SK-N-SH (cell line): ENCODE data around the gene SYNPO2. TPM values are rescaled to one million over a fixed set of nuclear protein-coding genes. Genes with fewer than 3 reads are reported as not detected.

Source experiments
- CTCF ChIA-PET: fragments of 300-600, 350-600 bp; formaldehyde crosslinking; extraction: SDS; loops from one replicate; lab custom pipeline; 2021; lab: Yijun Ruan, JAX
- POLR2A ChIA-PET: fragments of 350-600 bp; sonication (Branson Sonifier 250); formaldehyde crosslinking; extraction: SDS; loops from one replicate; lab custom pipeline; 2020; ENCODE audit warnings: antibody characterized with exemption, inconsistent platforms; lab: Yijun Ruan, JAX
- DNase-seq: peaks from one replicate; pipeline ENCODE4 v3.0.0; 2012
- H2AFZ ChIP-seq: fragments of 200-600 bp; sonication (generic); 2 replicates; pipeline ENCODE4 v1.8.1; 2016; ENCODE audit warnings: antibody characterized with exemption, mild to moderate bottlenecking, low read depth
- H3F3A ChIP-seq: fragments of 200-600 bp; sonication (generic); replicated peaks from 2 replicates; pipeline ENCODE3; 2016; ENCODE audit warnings: antibody characterized with exemption, mild to moderate bottlenecking; ENCODE audit not compliant: insufficient read depth
- H3K27ac ChIP-seq, 2 experiments: fragments of 200-500 bp in 1 of 2; fragments of 200-600 bp in 1 of 2; sonication (Bioruptor generic) in 1 of 2; sonication (generic), shearing (Covaris generic) in 1 of 2; 2 replicates each; pipeline versions ENCODE4 v1.5.1 to v1.6.1; 2014 to 2016; ENCODE audit warnings: low read depth in 2 of 2, inconsistent platforms in 1 of 2, low read length in 1 of 2, mild to moderate bottlenecking in 1 of 2, mixed read lengths in 1 of 2
- H3K27me3 ChIP-seq: fragments of 200-600 bp; sonication (generic), shearing (Covaris generic); 2 replicates; pipeline ENCODE4 v1.6.1; 2016; ENCODE audit warnings: mixed run types; ENCODE audit not compliant: insufficient read depth
- H3K36me3 ChIP-seq, 2 experiments: fragments of 200-500 bp in 1 of 2; fragments of 200-600 bp in 1 of 2; sonication (Bioruptor generic) in 1 of 2; sonication (generic) in 1 of 2; replicated peaks in 1 of 2; 2 replicates each; pipeline versions ENCODE3 to v1.5.1; 2014 to 2016; ENCODE audit warnings: low read length in 1 of 2, mild to moderate bottlenecking in 1 of 2; ENCODE audit not compliant: insufficient read depth in 2 of 2, control insufficient read depth in 1 of 2
- H3K4me1 ChIP-seq, 2 experiments: fragments of 200-500 bp in 1 of 2; fragments of 200-600 bp in 1 of 2; sonication (Bioruptor generic) in 1 of 2; sonication (generic), shearing (Covaris generic) in 1 of 2; 2 replicates each; pipeline versions ENCODE4 v1.5.1 to v1.6.1; 2014 to 2016; ENCODE audit warnings: low read depth in 1 of 2, low read length in 1 of 2, mixed run types in 1 of 2; ENCODE audit not compliant: insufficient read depth in 2 of 2, control insufficient read depth in 1 of 2
- H3K4me2 ChIP-seq: fragments of 200-600 bp; sonication (generic), shearing (Covaris generic); 2 replicates; pipeline ENCODE4 v1.6.1; 2017; ENCODE audit warnings: mixed run types
- H3K4me3 ChIP-seq, 2 experiments: fragments of 200-500 bp in 1 of 2; fragments of 200-600 bp in 1 of 2; sonication (Bioruptor generic) in 1 of 2; sonication (generic), shearing (Covaris generic) in 1 of 2; 2 replicates each; pipeline versions ENCODE4 v1.5.1 to v1.8.1; 2014 to 2016; ENCODE audit warnings: low read depth in 2 of 2, inconsistent platforms in 1 of 2, low read length in 1 of 2, mild to moderate bottlenecking in 1 of 2, mixed read lengths in 1 of 2, moderate library complexity in 1 of 2
- H3K79me2 ChIP-seq: fragments of 200-600 bp; sonication (generic); 2 replicates; pipeline ENCODE4 v1.8.1; 2017; ENCODE audit warnings: mild to moderate bottlenecking; ENCODE audit not compliant: insufficient read depth
- H3K9ac ChIP-seq: fragments of 200-600 bp; sonication (generic); 2 replicates; pipeline ENCODE4 v1.6.1; 2017; ENCODE audit warnings: mixed run types
- H3K9me2 ChIP-seq: fragments of 200-600 bp; sonication (generic); 2 replicates; pipeline ENCODE4 v1.6.1; 2017; ENCODE audit warnings: mixed run types
- H3K9me3 ChIP-seq: fragments of 200-600 bp; sonication (generic); 2 replicates; pipeline ENCODE4 v1.6.1; 2017; ENCODE audit warnings: mixed run types, mild to moderate bottlenecking, moderate library complexity
- H4K20me1 ChIP-seq: fragments of 200-600 bp; sonication (generic); 2 replicates; pipeline ENCODE4 v1.6.1; 2017; ENCODE audit warnings: mild to moderate bottlenecking, mixed run types; ENCODE audit not compliant: insufficient read depth
- FOXJ3 ChIP-seq: sonication (generic); formaldehyde crosslinking; IDR thresholded peaks from 2 replicates; pipeline ENCODE4 v1.5.1; 2020; ENCODE audit warnings: mild to moderate bottlenecking, missing genetic modification reagents
- NFIC ChIP-seq: IDR thresholded peaks from 2 replicates; pipeline ENCODE4 v1.4.0; 2012; ENCODE audit warnings: borderline replicate concordance
- PBX3 ChIP-seq: IDR thresholded peaks from 2 replicates; pipeline ENCODE4; 2012
- POLR2AphosphoS5 ChIP-seq: IDR thresholded peaks from 2 replicates; pipeline ENCODE4 v1.6.1; 2012; ENCODE audit warnings: low read depth, low read length
- RAD21 ChIP-seq: IDR thresholded peaks from 2 replicates; pipeline ENCODE4 v1.6.1; 2012; ENCODE audit warnings: mild to moderate bottlenecking, low read length
- RFX5 ChIP-seq: IDR thresholded peaks from 2 replicates; pipeline ENCODE4 v1.6.1; 2012; ENCODE audit warnings: mild to moderate bottlenecking, improper control_type of control experiment, low read length
- SMC3 ChIP-seq: IDR thresholded peaks from 2 replicates; pipeline ENCODE4 v1.6.1; 2012; ENCODE audit warnings: low read depth, low read length, improper control_type of control experiment
- TCF12 ChIP-seq: IDR thresholded peaks from 2 replicates; pipeline ENCODE4 v1.4.0; 2012
- WGBS: methylation state at CpG from one replicate; pipeline ENCODE4 v1.1.6; 2017; ENCODE audit warnings: low lambda C conversion rate; 5-methylcytosine and 5-hydroxymethylcytosine counted together
- polyA plus RNA-seq, 3 experiments: library from polyadenylated mRNA; depleted of rRNA; stranded (reverse); fragments of >200 nt; gene quantifications; 2 replicates each; pipeline ENCODE4 v1.2.3, GENCODE V29; 2012
- TF ChIP-seq, protein P1 (sequence below): fragments of 200-600 bp; sonication (generic); IDR thresholded peaks from 2 replicates; pipeline ENCODE4 v1.6.1; 2017; ENCODE audit warnings: antibody characterized with exemption, mild to moderate bottlenecking, moderate library complexity

Gene SYNPO2
- polyA plus RNA-seq, 1 of the 3 experiments (the other 2 are of a cell fraction), result 7.2 TPM

DNA sequence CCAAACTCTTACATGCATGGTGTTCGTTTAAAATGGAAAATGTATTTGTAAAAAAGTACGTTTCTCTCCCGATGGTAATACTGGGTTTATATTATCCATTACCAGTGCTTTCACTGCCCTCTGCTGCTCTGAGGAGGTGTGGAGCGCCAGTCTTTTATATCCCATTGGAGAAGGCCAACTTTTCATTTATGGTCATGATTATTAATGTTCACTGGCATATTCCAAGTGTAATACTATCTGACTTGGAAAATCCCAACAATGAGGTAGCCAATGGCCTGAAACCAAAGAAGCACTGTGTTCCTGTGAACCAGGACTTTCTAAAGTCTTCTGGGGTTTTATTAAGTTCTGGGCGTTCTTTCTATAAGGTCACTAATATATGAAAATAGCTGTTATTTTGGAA is 80.7 kb downstream of the SYNPO2 start:
- Histone ChIP-seq H3K4me3 (no peak overlapping the region), H3K9me3 (no peaks in the 10 kb centered on the region), H3K4me1 (peaks cover 13 to 34% of the 10 kb centered on the region in 2 experiments), H2AFZ (peak overlapping the region; percentile 48; the same call in 1 of the 2 replicates), H3K9me2 (no peaks in the 10 kb centered on the region), H3F3A (peaks cover 23% of the 10 kb centered on the region), H4K20me1 (no peaks in the 10 kb centered on the region), H3K79me2 (no peaks in the 10 kb centered on the region), H3K27ac (peak overlapping the region; percentile 70 to 91; a peak in 3 of 4 replicates), H3K9ac (no peak overlapping the region), H3K27me3 (no peaks in the 10 kb centered on the region)
- ChIA-PET CTCF (interaction anchor here (0.6 to 8.2 kb wide), 32 partner anchors 10 to 317 kb away, joined by 3 to 111 read pairs (median 4); partner anchors contain the start of gene SYNPO2), POLR2A (no interaction called here)
- DNase-seq, result peak; percentile 61
- 13% methylated on average over 5 of the region's 5 CpGs for WGBS
- TF ChIP-seq RFX5, result no peak
- TF ChIP-seq RAD21, result peak; percentile 97
- TF ChIP-seq SMC3, result peak; percentile 86
- TF ChIP-seq, protein P1, sequence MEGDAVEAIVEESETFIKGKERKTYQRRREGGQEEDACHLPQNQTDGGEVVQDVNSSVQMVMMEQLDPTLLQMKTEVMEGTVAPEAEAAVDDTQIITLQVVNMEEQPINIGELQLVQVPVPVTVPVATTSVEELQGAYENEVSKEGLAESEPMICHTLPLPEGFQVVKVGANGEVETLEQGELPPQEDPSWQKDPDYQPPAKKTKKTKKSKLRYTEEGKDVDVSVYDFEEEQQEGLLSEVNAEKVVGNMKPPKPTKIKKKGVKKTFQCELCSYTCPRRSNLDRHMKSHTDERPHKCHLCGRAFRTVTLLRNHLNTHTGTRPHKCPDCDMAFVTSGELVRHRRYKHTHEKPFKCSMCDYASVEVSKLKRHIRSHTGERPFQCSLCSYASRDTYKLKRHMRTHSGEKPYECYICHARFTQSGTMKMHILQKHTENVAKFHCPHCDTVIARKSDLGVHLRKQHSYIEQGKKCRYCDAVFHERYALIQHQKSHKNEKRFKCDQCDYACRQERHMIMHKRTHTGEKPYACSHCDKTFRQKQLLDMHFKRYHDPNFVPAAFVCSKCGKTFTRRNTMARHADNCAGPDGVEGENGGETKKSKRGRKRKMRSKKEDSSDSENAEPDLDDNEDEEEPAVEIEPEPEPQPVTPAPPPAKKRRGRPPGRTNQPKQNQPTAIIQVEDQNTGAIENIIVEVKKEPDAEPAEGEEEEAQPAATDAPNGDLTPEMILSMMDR, result peak; percentile 90
- TF ChIP-seq TCF12, result peak; percentile 10; the same call in 1 of the 2 replicates
- TF ChIP-seq, all 33 proteins: peak for 4
- Histone ChIP-seq H3K36me3 (peaks cover 0 to 16% of the 10 kb centered on the region in 2 experiments), H3K4me2 (peak overlapping the region; percentile 42; the same call in 1 of the 2 replicates)

DNA sequence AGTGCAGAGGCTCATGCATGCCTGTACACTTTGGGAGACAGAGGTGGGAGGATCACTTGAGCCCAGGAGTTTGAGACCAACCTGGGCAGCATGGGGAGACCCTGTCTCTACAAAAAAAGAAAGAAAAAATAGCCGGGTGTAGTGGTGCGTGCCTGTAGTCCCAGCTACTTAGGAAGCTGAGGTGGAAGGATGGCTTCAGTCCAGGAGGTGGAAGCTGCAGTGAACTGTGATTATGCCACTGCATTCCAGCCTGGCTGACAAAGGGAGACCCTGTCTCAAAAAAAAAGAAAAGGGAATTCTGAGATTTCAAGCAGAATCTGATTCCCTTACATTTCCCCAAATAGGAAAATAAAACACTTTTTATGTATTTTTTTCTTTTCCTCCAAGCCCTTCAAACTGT is 83.5 kb downstream of the SYNPO2 start:
- no peak for DNase-seq
- Histone ChIP-seq H3K79me2 (no peaks in the 10 kb centered on the region), H3K9me3 (no peaks in the 10 kb centered on the region), H4K20me1 (no peaks in the 10 kb centered on the region), H3F3A (peaks cover 21% of the 10 kb centered on the region), H3K27me3 (no peaks in the 10 kb centered on the region), H3K27ac (peak overlapping the region in 1 of 2 experiments; percentile 36; a peak in 1 of 4 replicates), H3K9me2 (no peaks in the 10 kb centered on the region), H3K36me3 (peaks cover 0 to 9% of the 10 kb centered on the region in 2 experiments), H3K4me2 (no peak overlapping the region; the same call in 1 of the 2 replicates), H2AFZ (no peak overlapping the region), H3K4me1 (peaks cover 14 to 27% of the 10 kb centered on the region in 2 experiments), H3K4me3 (no peak overlapping the region), H3K9ac (no peak overlapping the region)
- ChIA-PET CTCF (interaction anchor here (1.1 to 8.2 kb wide), 4 partner anchors 9 to 201 kb away, joined by 3 to 111 read pairs (median 16); partner anchors contain the start of gene SYNPO2), POLR2A (no interaction called here)
- 87% methylated on average over 2 of the region's 2 CpGs for WGBS
- no peak for TF ChIP-seq POLR2AphosphoS5
- no peak for TF ChIP-seq PBX3
- no peak for TF ChIP-seq NFIC
- TF ChIP-seq FOXJ3 (CRISPR knock-in tag), result no peak
